Tibial nerve (tissue), 4 donors: ENCODE data around the gene VAMP1. TPM values are rescaled to one million over a fixed set of nuclear protein-coding genes. Genes with fewer than 3 reads are reported as not detected.

Source experiments
- DNase-seq, 2 donors: peaks; one replicate each; pipeline ENCODE4 v3.0.0-alpha.2; 2019; ENCODE audit warnings: low spot score in 2 of 2
- H3K27ac ChIP-seq, 4 donors: fragments of 200-600 bp; sonication (generic) in 3 of 4; one replicate each; pipeline ENCODE4 v1.5.1; 2017 to 2019; ENCODE audit warnings: mild to moderate bottlenecking in 1 of 4
- H3K27me3 ChIP-seq, 2 donors: fragments of 200-600 bp; sonication (generic) in 1 of 2; one replicate each; pipeline versions ENCODE4 v1.5.1 to v1.6.0; 2017 to 2019
- H3K36me3 ChIP-seq, 3 donors: fragments of 200-600 bp; sonication (generic); one replicate each; pipeline ENCODE4 v1.5.1; 2018 to 2019
- H3K4me1 ChIP-seq, 4 donors: fragments of 200-600 bp; sonication (generic) in 3 of 4; one replicate each; pipeline ENCODE4 v1.5.1; 2017 to 2019
- H3K4me3 ChIP-seq, 4 donors: fragments of 200-600 bp; sonication (generic) in 3 of 4; one replicate each; pipeline ENCODE4 v1.5.1; 2017 to 2019; ENCODE audit warnings: mild to moderate bottlenecking in 1 of 4, moderate library complexity in 1 of 4
- H3K9me3 ChIP-seq, 4 donors: fragments of 200-600 bp; sonication (generic) in 3 of 4; one replicate each; pipeline ENCODE4 v1.5.1; 2017 to 2019
- EP300 ChIP-seq, 2 donors: sonication (generic); formaldehyde crosslinking; IDR thresholded peaks; one replicate each; pipeline ENCODE4 v1.6.1; 2017; ENCODE audit warnings: antibody characterized with exemption in 2 of 2, mild to moderate bottlenecking in 1 of 2
- POLR2A ChIP-seq, 2 donors: fragments of 450-650 bp; IDR thresholded peaks; one replicate each; pipeline ENCODE4 v1.6.1; 2017; ENCODE audit warnings: antibody characterized with exemption in 2 of 2, mild to moderate bottlenecking in 2 of 2, moderate library complexity in 2 of 2
- WGBS, 2 donors: methylation state at CpG; one replicate each; pipeline ENCODE4 v1.1.5; 2018; 5-methylcytosine and 5-hydroxymethylcytosine counted together
- total RNA-seq, 4 donors: library from RNA; depleted of rRNA; stranded (reverse); fragments of >200 nt; gene quantifications; one replicate each; pipeline ENCODE4 v1.1.0, GENCODE V29; 2016
- TF ChIP-seq, protein P1 (sequence below), 5 experiments: fragments of 200-600 bp in 3 of 5; fragments of 450-650 bp in 2 of 5; sonication (generic) in 3 of 5; IDR thresholded peaks; one replicate each; pipeline ENCODE4 v1.5.1; 2016 to 2019; ENCODE audit warnings: antibody characterized with exemption in 5 of 5, mild to moderate bottlenecking in 3 of 5, moderate library complexity in 2 of 5

VAMP1 gene
- total RNA-seq, 4 donors from 2014 or later = 12.0 to 31.0 (median 19.3) TPM

DNA sequence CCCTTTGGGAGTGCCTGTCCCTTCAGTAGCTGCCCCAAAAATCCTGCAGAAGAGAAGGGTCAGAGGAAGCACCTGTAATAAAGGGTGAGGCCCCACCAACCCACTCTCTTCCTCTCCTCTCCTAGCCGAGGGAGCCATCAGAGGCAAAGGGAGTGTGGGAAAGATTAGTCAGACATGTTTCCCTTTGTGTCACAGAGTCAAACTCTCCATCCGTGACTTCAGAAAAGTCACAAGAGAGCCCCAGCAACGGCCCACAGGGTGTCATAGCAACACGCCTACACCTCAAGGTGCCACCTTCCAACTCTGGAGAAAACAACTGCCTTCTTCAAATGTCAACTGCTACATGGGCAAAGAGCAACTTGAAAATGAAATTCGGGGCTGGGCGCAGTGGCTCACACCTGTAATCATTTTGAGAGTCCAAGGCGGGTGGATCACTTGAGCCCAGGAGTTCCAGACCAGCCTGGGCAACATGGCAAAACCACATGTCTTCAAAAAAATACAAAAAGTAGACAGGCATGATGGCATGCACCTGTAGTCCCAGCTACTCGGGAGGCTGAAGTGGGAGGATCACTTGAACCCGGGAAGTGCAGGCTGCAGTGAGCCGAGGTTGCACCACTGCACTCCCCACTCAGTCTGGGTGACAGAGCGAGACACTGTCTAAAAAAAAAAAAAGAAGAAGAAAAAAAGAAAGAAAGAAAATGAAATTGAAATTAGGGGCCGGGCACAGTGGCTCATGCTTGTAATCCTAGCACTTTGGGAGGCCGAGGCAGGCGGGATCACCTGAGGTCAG, 43.4 kb downstream of the VAMP1 start:
- DNase-seq = no peak
- Histone ChIP-seq H3K27ac (peak overlapping the region in 1 of 4 donors; percentile 67), H3K4me1 (peaks cover 0 to 29% (median 10%) of the 10 kb centered on the region in 4 donors), H3K27me3 (no peaks in the 10 kb centered on the region), H3K36me3 (no peaks in the 10 kb centered on the region), H3K9me3 (no peaks in the 10 kb centered on the region), H3K4me3 (no peak overlapping the region)
- no peak for TF ChIP-seq POLR2A (IDR thresholded peaks at IDR 0.05)
- TF ChIP-seq EP300 (IDR thresholded peaks at IDR 0.05) = no peak
- TF ChIP-seq, protein P1, sequence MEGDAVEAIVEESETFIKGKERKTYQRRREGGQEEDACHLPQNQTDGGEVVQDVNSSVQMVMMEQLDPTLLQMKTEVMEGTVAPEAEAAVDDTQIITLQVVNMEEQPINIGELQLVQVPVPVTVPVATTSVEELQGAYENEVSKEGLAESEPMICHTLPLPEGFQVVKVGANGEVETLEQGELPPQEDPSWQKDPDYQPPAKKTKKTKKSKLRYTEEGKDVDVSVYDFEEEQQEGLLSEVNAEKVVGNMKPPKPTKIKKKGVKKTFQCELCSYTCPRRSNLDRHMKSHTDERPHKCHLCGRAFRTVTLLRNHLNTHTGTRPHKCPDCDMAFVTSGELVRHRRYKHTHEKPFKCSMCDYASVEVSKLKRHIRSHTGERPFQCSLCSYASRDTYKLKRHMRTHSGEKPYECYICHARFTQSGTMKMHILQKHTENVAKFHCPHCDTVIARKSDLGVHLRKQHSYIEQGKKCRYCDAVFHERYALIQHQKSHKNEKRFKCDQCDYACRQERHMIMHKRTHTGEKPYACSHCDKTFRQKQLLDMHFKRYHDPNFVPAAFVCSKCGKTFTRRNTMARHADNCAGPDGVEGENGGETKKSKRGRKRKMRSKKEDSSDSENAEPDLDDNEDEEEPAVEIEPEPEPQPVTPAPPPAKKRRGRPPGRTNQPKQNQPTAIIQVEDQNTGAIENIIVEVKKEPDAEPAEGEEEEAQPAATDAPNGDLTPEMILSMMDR (IDR thresholded peaks at IDR 0.05) = no peak
- WGBS, 2 donors = 73% methylated on average over 14 of the region's 14 CpGs

DNA sequence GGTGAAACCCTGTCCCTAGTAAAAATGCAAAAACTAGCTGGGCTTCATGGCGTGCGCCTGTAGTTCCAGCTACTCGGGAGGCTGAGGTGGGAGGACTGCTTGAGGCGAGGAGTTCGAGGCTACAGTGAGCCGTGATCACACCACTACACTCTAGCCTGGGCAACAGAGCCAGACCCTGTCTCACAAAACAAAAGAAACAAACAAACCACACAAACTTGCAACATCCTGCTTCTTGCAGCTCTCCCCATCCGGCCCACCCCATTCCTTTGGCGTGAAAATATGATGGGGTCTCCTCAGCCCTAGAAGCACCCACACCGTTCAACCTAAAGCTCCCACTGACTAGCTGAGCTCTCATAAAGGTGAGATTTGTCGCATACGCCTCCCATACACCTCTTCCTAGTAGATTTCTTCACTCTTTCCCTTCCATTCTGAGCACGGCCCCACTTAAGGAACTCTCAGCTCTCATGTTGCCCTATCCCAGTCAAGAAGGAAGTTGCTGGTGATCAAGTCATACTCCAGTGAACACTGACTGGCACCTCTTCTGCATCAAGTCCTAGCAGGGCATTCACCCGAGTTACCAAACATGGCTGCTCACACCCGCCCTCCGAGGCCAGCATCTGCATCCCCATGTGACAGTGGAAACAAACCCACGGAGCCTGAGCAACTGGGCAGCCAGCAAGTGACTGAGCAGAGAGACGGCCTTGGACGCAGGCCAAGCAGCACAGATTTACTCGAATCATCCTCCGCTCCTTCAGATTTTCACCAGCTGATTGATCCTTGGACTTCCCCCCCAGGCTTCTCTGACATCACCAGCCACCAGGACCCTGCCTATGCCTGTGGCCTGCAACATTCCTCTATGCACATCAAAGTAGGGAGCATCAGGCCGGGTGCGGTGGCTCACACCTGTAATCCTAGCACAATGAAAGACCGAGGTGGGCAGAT, 44.6 kb downstream of the VAMP1 start:
- Histone ChIP-seq H3K36me3 (no peaks in the 10 kb centered on the region), H3K4me3 (no peak overlapping the region), H3K27me3 (no peaks in the 10 kb centered on the region), H3K27ac (peak overlapping the region in 1 of 4 donors; percentile 67), H3K4me1 (peaks cover 0 to 20% (median 8%) of the 10 kb centered on the region in 4 donors), H3K9me3 (no peaks in the 10 kb centered on the region)
- no peak for DNase-seq
- TF ChIP-seq, protein P1 (IDR thresholded peaks at IDR 0.05) = no peak
- TF ChIP-seq EP300 (IDR thresholded peaks at IDR 0.05) = no peak
- no peak for TF ChIP-seq POLR2A (IDR thresholded peaks at IDR 0.05)
- WGBS, 2 donors = 79% methylated on average over 23 of the region's 23 CpGs

- Histone ChIP-seq H3K4me1 (peaks cover 0 to 10% (median 5%) of the 10 kb centered on the region in 4 donors), H3K36me3 (no peaks in the 10 kb centered on the region), H3K9me3 (no peaks in the 10 kb centered on the region), H3K27me3 (no peaks in the 10 kb centered on the region), H3K27ac (no peak overlapping the region), H3K4me3 (no peak overlapping the region)
- TF ChIP-seq, protein P1 (IDR thresholded peaks at IDR 0.05) = no peak
- TF ChIP-seq POLR2A (IDR thresholded peaks at IDR 0.05) (no peak), EP300 (IDR thresholded peaks at IDR 0.05) (no peak)
- no peak for DNase-seq
- 79 to 86% methylated on average over 8 of the region's 8 CpGs for WGBS, 2 donors
Measured at GRCh38 chr12:6424866-6425265, 45.6 kb downstream of the VAMP1 start.

DNA sequence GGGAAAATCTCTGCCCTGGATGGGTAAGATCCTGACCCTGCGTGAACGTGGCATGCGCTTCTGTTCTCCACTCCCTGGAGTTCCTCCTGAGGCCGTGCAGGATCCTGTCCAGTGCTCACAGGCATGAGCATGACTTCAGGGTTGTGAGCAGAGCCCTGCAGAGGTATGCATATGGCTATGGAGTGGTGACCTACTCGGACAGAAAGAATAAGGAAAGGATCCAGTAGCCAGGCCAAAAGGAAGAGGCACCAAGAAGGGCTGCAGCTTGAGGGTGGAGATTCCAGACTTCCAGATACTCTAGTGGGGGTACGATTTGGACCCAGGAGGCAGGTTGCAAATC, 46.5 kb downstream of the VAMP1 start:
- Histone ChIP-seq H3K27ac (peak overlapping the region in 1 of 4 donors; percentile 55), H3K9me3 (no peaks in the 10 kb centered on the region), H3K27me3 (no peaks in the 10 kb centered on the region), H3K4me1 (peaks cover 0 to 10% (median 5%) of the 10 kb centered on the region in 4 donors), H3K4me3 (no peak overlapping the region), H3K36me3 (no peaks in the 10 kb centered on the region)
- DNase-seq = no peak
- WGBS, 2 donors = 34 to 45% methylated on average over 6 of the region's 6 CpGs
- TF ChIP-seq, protein P1 (IDR thresholded peaks at IDR 0.05) = no peak
- TF ChIP-seq EP300 (IDR thresholded peaks at IDR 0.05) = no peak
- no peak for TF ChIP-seq POLR2A (IDR thresholded peaks at IDR 0.05)
